K562 (cell line): ENCODE measurements around the gene SLC28A1. TPM values are rescaled to one million over a fixed set of nuclear protein-coding genes. Genes with fewer than 3 reads are reported as not detected.

Experiments used
- ATAC-seq: fragments of 200-7000 bp; cut with Tn5 transposase; 3 replicates; pipeline ENCODE4 v1.9.1; 2020; ENCODE audit warnings: moderate library complexity
- BruUV-seq: library from RNA; stranded (reverse); fragments of 400-500 nt; replicated peaks from 2 replicates; lab custom pipeline; 2021; lab: Mats Ljungman, UMichigan
- CTCF ChIA-PET: fragments of 300-600 bp; formaldehyde crosslinking; extraction: SDS; loops from one replicate; lab custom pipeline; 2021; ENCODE audit warnings: low intra/inter-chr PET ratio; lab: Yijun Ruan, JAX
- POLR2A ChIA-PET: fragments of 300-600, 350-650 bp; sonication (Branson Sonifier 250); formaldehyde crosslinking; extraction: SDS; loops from one replicate; lab custom pipeline; 2021; ENCODE audit warnings: antibody characterized with exemption, inconsistent platforms; lab: Yijun Ruan, JAX
- DNase-seq, 4 experiments: peaks; one replicate each; pipeline versions ENCODE4 v3.0.0 to v3.0.0-alpha.2; 2011 to 2018; ENCODE audit warnings: low spot score in 3 of 4, mixed read lengths in 3 of 4; ENCODE audit errors: extremely low read depth in 1 of 4
- FAIRE-seq: peaks from 2 replicates; lab custom pipeline; 2011; peaks lifted over from hg19 to GRCh38; lab: Jason Lieb, UNC
- H2AFZ ChIP-seq: 2 replicates; pipeline ENCODE4 v1.6.0; 2011; ENCODE audit warnings: low read depth, low read length, control low read depth, inconsistent platforms
- H3K27ac ChIP-seq: fragments of 200-600 bp; 3 replicates; pipeline ENCODE4 v1.8.0; 2011; ENCODE audit warnings: low read depth, mild to moderate bottlenecking, control low read depth, inconsistent platforms, low read length, moderate library complexity, mixed read lengths; ENCODE audit errors: extremely low read depth
- H3K27me3 ChIP-seq, 2 experiments: fragments of 300-600 bp in 1 of 2; 2 replicates in 1 of 2; 3 replicates in 1 of 2; pipeline versions ENCODE4 v1.6.0 to v1.8.0; 2011; ENCODE audit warnings: inconsistent platforms in 2 of 2, low read length in 2 of 2, mild to moderate bottlenecking in 1 of 2, mixed read lengths in 1 of 2, moderate library complexity in 1 of 2; ENCODE audit not compliant: control insufficient read depth in 2 of 2, insufficient read depth in 2 of 2
- H3K36me3 ChIP-seq: fragments of 300-600 bp; 3 replicates; pipeline ENCODE4 v1.8.0; 2011; ENCODE audit warnings: mild to moderate bottlenecking, low read length, inconsistent platforms; ENCODE audit not compliant: control insufficient read depth, insufficient read depth
- H3K4me1 ChIP-seq, 2 experiments: fragments of 200-600 bp in 1 of 2; replicated peaks in 1 of 2; 2 replicates in 1 of 2; 3 replicates in 1 of 2; pipeline versions ENCODE4 v1.5.1 to v1.8.0; 2011; ENCODE audit warnings: inconsistent platforms in 2 of 2, low read length in 2 of 2, mild to moderate bottlenecking in 1 of 2, mixed read lengths in 1 of 2, moderate library complexity in 1 of 2; ENCODE audit not compliant: control insufficient read depth in 2 of 2, insufficient read depth in 2 of 2
- H3K4me2 ChIP-seq: 2 replicates; pipeline ENCODE4 v1.6.1; 2011; ENCODE audit warnings: low read length, control low read depth, inconsistent platforms, mixed read lengths; ENCODE audit not compliant: insufficient read depth
- H3K4me3 ChIP-seq: fragments of 200-600 bp; sonication (generic), shearing (Covaris generic); 2 replicates; pipeline ENCODE4 v1.5.1; 2016; ENCODE audit warnings: control low read depth, inconsistent platforms
- H3K79me2 ChIP-seq: fragments of 200-600 bp; 3 replicates; pipeline ENCODE4 v1.8.0; 2011; ENCODE audit warnings: low read length, inconsistent platforms; ENCODE audit not compliant: control insufficient read depth, insufficient read depth
- H3K9ac ChIP-seq, 2 experiments: 2 replicates each; pipeline versions ENCODE4 v1.6.0 to v1.6.1; 2011; ENCODE audit warnings: low read depth in 2 of 2, low read length in 2 of 2, control low read depth in 1 of 2, inconsistent platforms in 1 of 2, mild to moderate bottlenecking in 1 of 2, mixed read lengths in 1 of 2; ENCODE audit not compliant: insufficient read depth in 1 of 2
- H3K9me1 ChIP-seq: one replicate; pipeline ENCODE4 v1.6.0; 2011; ENCODE audit warnings: inconsistent platforms, mild to moderate bottlenecking, low read length, moderate library complexity; ENCODE audit not compliant: control insufficient read depth, insufficient read depth
- H3K9me3 ChIP-seq: replicated peaks from 2 replicates; pipeline ENCODE4 v1.5.1; 2011; ENCODE audit warnings: low read depth, low read length, inconsistent platforms; ENCODE audit not compliant: control insufficient read depth, insufficient read depth
- H4K20me1 ChIP-seq: replicated peaks from 2 replicates; pipeline ENCODE4 v1.6.1; 2011; ENCODE audit warnings: low read length, inconsistent platforms, mixed read lengths; ENCODE audit not compliant: control insufficient read depth, insufficient read depth
- FOXP4 ChIP-seq: sonication (generic); formaldehyde crosslinking; IDR thresholded peaks from 2 replicates; pipeline ENCODE4 v1.8.0; 2022; ENCODE audit warnings: mild to moderate bottlenecking, missing genetic modification reagents, borderline replicate concordance
- GTF2E2 ChIP-seq: fragments of 200-800 bp; sonication (Bioruptor generic); IDR thresholded peaks from 2 replicates; pipeline ENCODE4 v1.6.1; 2016; ENCODE audit warnings: missing genetic modification characterization, missing compliant biosample characterization
- HDAC6 ChIP-seq: IDR thresholded peaks from 2 replicates; pipeline ENCODE4 v1.6.1; 2012; ENCODE audit warnings: low read depth, mild to moderate bottlenecking, control low read depth, inconsistent platforms, low read length, moderate library complexity
- HMGN3 ChIP-seq: IDR thresholded peaks from 2 replicates; pipeline ENCODE4 v1.6.1; 2011; ENCODE audit warnings: borderline replicate concordance, low read depth, mild to moderate bottlenecking, mixed read lengths, low read length; ENCODE audit not compliant: insufficient read length; ENCODE audit errors: extremely low read depth
- KDM2B ChIP-seq: fragments of 250-450 bp; sonication (Bioruptor Pico); IDR thresholded peaks from 2 replicates; pipeline ENCODE4 v1.8.0; 2021; ENCODE audit warnings: mild to moderate bottlenecking, moderate library complexity
- PRDM10 ChIP-seq: fragments of 450-650 bp; IDR thresholded peaks from 2 replicates; pipeline ENCODE4 v1.6.1; 2018; ENCODE audit not compliant: partially characterized antibody
- PRPF4 ChIP-seq: fragments of 200-400 bp; formaldehyde crosslinking; IDR thresholded peaks from one replicate; pipeline ENCODE4 v1.6.1; 2017; ENCODE audit warnings: low read length, low read depth, mild to moderate bottlenecking; ENCODE audit not compliant: insufficient read depth, poor library complexity, severe bottlenecking
- TBP ChIP-seq: optimal IDR thresholded peaks from 2 replicates; pipeline ENCODE3; 2011; ENCODE audit warnings: low read depth, low read length, improper control_type of control experiment
- UBTF ChIP-seq, 2 experiments: IDR thresholded peaks; 2 replicates each; pipeline ENCODE4 v1.6.1; 2012; ENCODE audit warnings: improper control_type of control experiment in 2 of 2, low read depth in 2 of 2, low read length in 2 of 2, borderline replicate concordance in 1 of 2
- VEZF1 ChIP-seq: fragments of 200-800 bp; sonication (Bioruptor generic); IDR thresholded peaks from 2 replicates; pipeline ENCODE4 v1.6.1; 2017; ENCODE audit warnings: missing genetic modification characterization, missing compliant biosample characterization
- ZNF253 ChIP-seq: fragments of 250-450 bp; sonication (Bioruptor Pico); conservative IDR thresholded peaks from 2 replicates; pipeline ENCODE4 v1.6.1; 2021; ENCODE audit warnings: mild to moderate bottlenecking
- WGBS: fragments of 100-300 bp; shearing (Covaris generic); methylation state at CpG from one replicate; pipeline ENCODE4 v1.1.6; 2016; ENCODE audit warnings: low coverage, mixed read lengths; ENCODE audit not compliant: insufficient coverage; ENCODE audit errors: missing lambda C conversion rate; 5-methylcytosine and 5-hydroxymethylcytosine counted together
- in situ Hi-C: fragments of 300-500 bp; cut with MboI; formaldehyde crosslinking; loops from 4 replicates; pipeline ENCODE4 v1.15.0; 2018; ENCODE audit warnings: inconsistent platforms, mixed read lengths
- intact Hi-C: fragments of 100-400 bp; cut with micrococcal nuclease; formaldehyde crosslinking; loops from 2 replicates; pipeline ENCODE4 v1.14.2; 2022
- polyA plus RNA-seq, 8 experiments: library from polyadenylated mRNA; depleted of rRNA in 4 of 8; stranded (reverse) in 5 of 8; unstranded in 3 of 8; fragments of >200 nt; fragmentation: Nextera tagmentation in 2 of 8; fragmentation: Illumina TruSeq in 1 of 8; extraction: Ambion mirVana in 2 of 8; extraction: Trizol in 1 of 8; gene quantifications; 2 replicates each; pipeline versions ENCODE4 v1.2.1 to v1.2.3, GENCODE V29; 2011 to 2014; ENCODE audit warnings: inconsistent platforms in 1 of 8, missing spikeins in 1 of 8
- total RNA-seq, 7 experiments: library from RNA; depleted of rRNA in 6 of 7; stranded (reverse); fragments of >200 nt in 6 of 7; fragmentation: Illumina TruSeq in 2 of 7; extraction: Trizol in 2 of 7; gene quantifications; 2 replicates each; pipeline versions ENCODE4 v1.2.1 to v1.2.3, GENCODE V29; 2011 to 2021; ENCODE audit warnings: low replicate concordance in 1 of 7

The SLC28A1 gene
- total and polyA plus RNA-seq, 9 of the 15 experiments (the other 6 are each of a cell fraction or from before 2014, with no cell fraction given) = 0.04 TPM; not detected in 8

- DNase-seq = no peak
- Histone ChIP-seq H3K9me3 (no peaks in the 10 kb centered on the region), H3K27ac (no peak overlapping the region), H4K20me1 (no peaks in the 10 kb centered on the region), H3K4me2 (no peak overlapping the region), H3K79me2 (no peaks in the 10 kb centered on the region), H3K9me1 (no peaks in the 10 kb centered on the region), H3K36me3 (no peaks in the 10 kb centered on the region), H3K4me1 (peaks cover 0 to 9% of the 10 kb centered on the region in 2 experiments; a peak in 2 of 5 replicates), H2AFZ (no peak overlapping the region), H3K4me3 (no peak overlapping the region), H3K9ac (no peak overlapping the region), H3K27me3 (peaks cover 14 to 41% of the 10 kb centered on the region in 2 experiments; a peak in 4 of 5 replicates)
- ChIA-PET POLR2A (interaction anchor here (2.2 kb wide), 1 partner anchor 8 kb away, joined by 8 read pairs; no protein-coding TSS in a partner anchor), CTCF (no interaction called here)
- FAIRE-seq = no peak
- in situ Hi-C loops (loop anchor here (25.0 kb wide), 1 partner anchor 304 kb away; no protein-coding TSS in a partner anchor), intact Hi-C loops (no loop called here)
- ATAC-seq = no peak
- no TSS peak for BruUV-seq
- 3% methylated on average over 6 of the region's 6 CpGs for WGBS
- TF ChIP-seq ZNF253 (CRISPR knock-in tag) (no peak), TBP (no peak), GTF2E2 (no peak), FOXP4 (CRISPR knock-in tag) (no peak), UBTF (IDR thresholded peaks at IDR 0.05; ENCODE audit: borderline replicate concordance in 1 of 2, low read depth in 2 of 2, low read length in 2 of 2) (no peak), HMGN3 (no peak), PRDM10 (no peak), PRPF4 (no peak), HDAC6 (no peak), VEZF1 (CRISPR knock-in tag) (no peak), KDM2B (CRISPR knock-in tag) (no peak)
These were observed 6.9 kb downstream of the SLC28A1 start for GRCh38 chr15:84891339-84891738.
